Spleen (tissue), 11 donors: ENCODE measurements around the gene APBA3. TPM values are rescaled to one million over a fixed set of nuclear protein-coding genes. Genes with fewer than 3 reads are reported as not detected.

Experiments used
- DNase-seq: peaks from one replicate; pipeline ENCODE4 v3.0.0-alpha.2; 2020
- H3K27ac ChIP-seq, 8 donors: fragments of 200-600 bp; sonication (generic) in 7 of 8; 1 replicate in 4 of 8; 2 replicates in 4 of 8; pipeline versions ENCODE4 v1.5.0 to v1.8.0; 2016 to 2021; ENCODE audit warnings: inconsistent platforms in 4 of 8, mild to moderate bottlenecking in 4 of 8, moderate library complexity in 1 of 8
- H3K27me3 ChIP-seq, 7 donors: fragments of 200-600 bp; sonication (generic) in 6 of 7; replicated peaks in 1 of 7; 1 replicate in 4 of 7; 2 replicates in 3 of 7; pipeline versions ENCODE4 v1.5.0 to v1.8.0; 2016 to 2021; ENCODE audit warnings: inconsistent platforms in 3 of 7, mild to moderate bottlenecking in 1 of 7
- H3K36me3 ChIP-seq, 6 donors: fragments of 200-600 bp; sonication (generic) in 5 of 6; 1 replicate in 4 of 6; 2 replicates in 2 of 6; pipeline versions ENCODE4 v1.5.0 to v1.8.0; 2016 to 2021; ENCODE audit warnings: inconsistent platforms in 2 of 6
- H3K4me1 ChIP-seq, 6 donors: fragments of 200-600 bp; sonication (generic) in 5 of 6; 1 replicate in 3 of 6; 2 replicates in 3 of 6; pipeline versions ENCODE4 v1.5.0 to v1.8.0; 2016 to 2021; ENCODE audit warnings: inconsistent platforms in 3 of 6
- H3K4me3 ChIP-seq, 8 donors: fragments of 200-600 bp; sonication (generic) in 7 of 8; 1 replicate in 4 of 8; 2 replicates in 4 of 8; pipeline versions ENCODE4 v1.5.0 to v1.8.0; 2016 to 2021; ENCODE audit warnings: inconsistent platforms in 4 of 8, mild to moderate bottlenecking in 4 of 8, moderate library complexity in 2 of 8
- H3K9me3 ChIP-seq, 8 donors: fragments of 200-600 bp; sonication (generic) in 7 of 8; 1 replicate in 4 of 8; 2 replicates in 4 of 8; pipeline versions ENCODE4 v1.5.0 to v1.8.0; 2016 to 2021; ENCODE audit warnings: inconsistent platforms in 4 of 8
- POLR2A ChIP-seq, 3 donors: fragments of 450-650 bp; IDR thresholded peaks; one replicate each; pipeline ENCODE4 v1.5.1; 2017; ENCODE audit warnings: antibody characterized with exemption in 3 of 3, mild to moderate bottlenecking in 1 of 3
- POLR2AphosphoS5 ChIP-seq, 3 donors: sonication (generic); formaldehyde crosslinking; IDR thresholded peaks; one replicate each; pipeline ENCODE4 v1.5.1; 2017; ENCODE audit warnings: antibody characterized with exemption in 3 of 3
- WGBS, 5 donors: extraction: QIAGEN DNeasy Blood & Tissue Kit in 3 of 5; methylation state at CpG; one replicate each; pipeline versions ENCODE4 v1.1.5 to v1.1.7; 2013 to 2018; 5-methylcytosine and 5-hydroxymethylcytosine counted together
- intact Hi-C: fragments of 100-400 bp; cut with DNase I; formaldehyde crosslinking; loops from one replicate; pipeline ENCODE4 v1.15.0; 2023; ENCODE audit warnings: low total_unique reads
- polyA plus RNA-seq, 3 donors: library from polyadenylated mRNA; stranded (reverse); fragments of 200-250 nt; gene quantifications; one replicate each; pipeline ENCODE4 v1.2.1, GENCODE V29; 2013
- total RNA-seq, 7 donors: library from RNA; depleted of rRNA in 3 of 7; stranded (reverse); fragments of >200 nt in 3 of 7; fragmentation: NEBNext Ultra II Directional in 4 of 7; extraction: Animal tissue kit (Norgen Biotek cat#: 25700) in 4 of 7; gene quantifications; one replicate each; pipeline versions ENCODE4 v1.1.0 to v1.2.1, GENCODE V29; 2016 to 2021
- TF ChIP-seq, protein P1 (sequence below), 11 experiments: fragments of 200-600 bp in 7 of 11; fragments of 450-650 bp in 4 of 11; sonication (generic) in 4 of 11; IDR thresholded peaks in 8 of 11; conservative IDR thresholded peaks in 3 of 11; 1 replicate in 7 of 11; 2 replicates in 4 of 11; pipeline versions ENCODE4 v1.4.0 to v1.8.0; 2016 to 2021; ENCODE audit warnings: antibody characterized with exemption in 11 of 11, inconsistent platforms in 4 of 11, mild to moderate bottlenecking in 1 of 11
- donor health status: healthy with polysubstance abuse.
- donor health status: DM: no; HTN: no; CAD: no; lungs with moderate emphysema.
- donor health status: DM: no; HTN: no; CAD: no.
- donor health status: Bipolar disorder and iron deficiency.
- donor health status: healthy.
- donor health status: DM: no; HTN: no; CAD: no.
- donor health status: DM: yes; HTN: yes; CAD: no.

The APBA3 gene
- total and polyA plus RNA-seq, 10 donors: 17.1 to 37.1 (median 31.9) TPM

DNA sequence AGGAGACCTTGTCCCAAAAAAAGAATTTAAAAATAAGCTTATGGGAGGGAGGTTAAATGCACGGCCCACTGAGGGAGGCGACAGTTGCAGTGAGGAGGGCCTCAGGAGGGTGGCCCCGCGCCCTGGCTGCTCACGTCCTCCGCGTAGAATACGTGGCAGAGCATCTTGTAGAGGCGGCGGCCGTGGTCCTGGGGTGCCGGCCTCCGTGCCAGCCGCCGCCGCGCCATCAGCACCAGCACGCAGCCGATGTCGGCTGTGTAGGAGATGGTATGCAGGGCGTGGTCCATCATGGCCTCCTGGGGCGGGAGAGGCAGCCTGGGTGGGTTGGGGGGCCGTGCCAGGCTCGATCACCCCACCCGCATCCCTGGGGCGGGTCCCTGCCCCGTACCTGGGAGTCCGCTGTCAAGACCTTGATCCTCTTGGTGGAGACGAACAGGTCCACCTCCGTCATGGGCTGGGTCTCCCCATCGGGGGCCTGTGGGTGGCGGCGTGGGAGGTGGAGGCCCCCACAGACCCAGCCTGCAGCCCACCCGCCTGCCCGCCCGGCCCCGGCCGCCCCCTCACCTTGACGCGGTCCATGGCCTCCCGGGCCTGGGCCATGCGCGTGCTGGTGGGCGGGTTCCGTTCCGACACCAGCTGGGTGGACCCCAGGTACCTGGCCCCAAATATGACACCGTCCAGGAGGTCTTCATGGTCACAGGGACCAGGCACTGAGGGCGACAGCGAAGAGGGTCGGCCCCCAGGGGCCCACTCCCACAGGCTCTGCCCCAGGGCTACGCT lies 7.7 kb downstream of the APBA3 start:
- H3K27me3 ChIP-seq: no peaks in the 10 kb centered on the region
- H3K9me3 ChIP-seq: peaks cover 0 to 4% (median 0%) of the 10 kb centered on the region in 8 donors
- no peak overlapping the region for H3K4me3 ChIP-seq
- 90 to 96% (median 94%) methylated on average over 27 to 51 of the region's 51 CpGs for WGBS, 5 donors
- H3K36me3 ChIP-seq: peaks cover 3 to 94% (median 65%) of the 10 kb centered on the region in 6 donors
- DNase-seq: no peak
- H3K4me1 ChIP-seq: peaks cover 1 to 41% (median 9%) of the 10 kb centered on the region in 6 donors
- H3K27ac ChIP-seq: no peak overlapping the region
- TF ChIP-seq POLR2A (IDR thresholded peaks at IDR 0.05) (no peak), POLR2AphosphoS5 (IDR thresholded peaks at IDR 0.05) (no peak)
- TF ChIP-seq, protein P1, sequence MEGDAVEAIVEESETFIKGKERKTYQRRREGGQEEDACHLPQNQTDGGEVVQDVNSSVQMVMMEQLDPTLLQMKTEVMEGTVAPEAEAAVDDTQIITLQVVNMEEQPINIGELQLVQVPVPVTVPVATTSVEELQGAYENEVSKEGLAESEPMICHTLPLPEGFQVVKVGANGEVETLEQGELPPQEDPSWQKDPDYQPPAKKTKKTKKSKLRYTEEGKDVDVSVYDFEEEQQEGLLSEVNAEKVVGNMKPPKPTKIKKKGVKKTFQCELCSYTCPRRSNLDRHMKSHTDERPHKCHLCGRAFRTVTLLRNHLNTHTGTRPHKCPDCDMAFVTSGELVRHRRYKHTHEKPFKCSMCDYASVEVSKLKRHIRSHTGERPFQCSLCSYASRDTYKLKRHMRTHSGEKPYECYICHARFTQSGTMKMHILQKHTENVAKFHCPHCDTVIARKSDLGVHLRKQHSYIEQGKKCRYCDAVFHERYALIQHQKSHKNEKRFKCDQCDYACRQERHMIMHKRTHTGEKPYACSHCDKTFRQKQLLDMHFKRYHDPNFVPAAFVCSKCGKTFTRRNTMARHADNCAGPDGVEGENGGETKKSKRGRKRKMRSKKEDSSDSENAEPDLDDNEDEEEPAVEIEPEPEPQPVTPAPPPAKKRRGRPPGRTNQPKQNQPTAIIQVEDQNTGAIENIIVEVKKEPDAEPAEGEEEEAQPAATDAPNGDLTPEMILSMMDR (IDR thresholded peaks at IDR 0.05 in 8 of 11, conservative IDR thresholded peaks at IDR 0.05 in 3 of 11): no peak
- intact Hi-C loops: no loop called here

- WGBS, 5 donors: 87 to 100% (median 91%) methylated on average over 1 to 25 of the region's 25 CpGs
- Histone ChIP-seq H3K36me3 (peaks cover 3 to 81% (median 57%) of the 10 kb centered on the region in 6 donors), H3K4me3 (no peak overlapping the region), H3K27me3 (peaks cover 0 to 5% (median 0%) of the 10 kb centered on the region in 7 donors), H3K9me3 (peaks cover 0 to 4% (median 0%) of the 10 kb centered on the region in 8 donors), H3K27ac (no peak overlapping the region), H3K4me1 (peaks cover 0 to 28% (median 0%) of the 10 kb centered on the region in 6 donors)
- TF ChIP-seq POLR2A (IDR thresholded peaks at IDR 0.05): no peak
- TF ChIP-seq POLR2AphosphoS5 (IDR thresholded peaks at IDR 0.05): peak in 1 of 3 donors; percentile 30
- TF ChIP-seq, protein P1 (IDR thresholded peaks at IDR 0.05 in 8 of 11, conservative IDR thresholded peaks at IDR 0.05 in 3 of 11): no peak
- intact Hi-C loops: no loop called here
- DNase-seq: no peak
Observed at GRCh38 chr19:3752492-3752891, 9.0 kb downstream of the APBA3 start.

GRCh38 chr19:3751236-3751635 lies 10.3 kb downstream of the APBA3 start:
- 94 to 98% (median 96%) methylated on average over 11 to 30 of the region's 30 CpGs for WGBS, 5 donors
- Histone ChIP-seq H3K27ac (no peak overlapping the region), H3K4me1 (peaks cover 0 to 15% (median 0%) of the 10 kb centered on the region in 6 donors), H3K36me3 (peaks cover 3 to 68% (median 52%) of the 10 kb centered on the region in 6 donors), H3K9me3 (peaks cover 0 to 4% (median 0%) of the 10 kb centered on the region in 8 donors), H3K4me3 (no peak overlapping the region), H3K27me3 (peaks cover 0 to 8% (median 0%) of the 10 kb centered on the region in 7 donors)
- TF ChIP-seq, protein P1 (IDR thresholded peaks at IDR 0.05 in 8 of 11, conservative IDR thresholded peaks at IDR 0.05 in 3 of 11): no peak
- no peak for TF ChIP-seq POLR2A (IDR thresholded peaks at IDR 0.05)
- peak in 1 of 3 donors; percentile 31 for TF ChIP-seq POLR2AphosphoS5 (IDR thresholded peaks at IDR 0.05)
- DNase-seq: no peak
- intact Hi-C loops: no loop called here

GRCh38 chr19:3750211-3750610 lies 11.3 kb downstream of the APBA3 start:
- no peak for DNase-seq
- Histone ChIP-seq H3K4me1 (peaks cover 0 to 5% (median 0%) of the 10 kb centered on the region in 6 donors), H3K27me3 (peaks cover 0 to 8% (median 0%) of the 10 kb centered on the region in 7 donors), H3K27ac (no peak overlapping the region), H3K36me3 (peaks cover 3 to 62% (median 52%) of the 10 kb centered on the region in 6 donors), H3K4me3 (no peak overlapping the region), H3K9me3 (peaks cover 0 to 4% (median 0%) of the 10 kb centered on the region in 8 donors)
- WGBS, 5 donors: 94 to 100% (median 96%) methylated on average over 2 of the region's 2 CpGs
- TF ChIP-seq, protein P1 (IDR thresholded peaks at IDR 0.05 in 8 of 11, conservative IDR thresholded peaks at IDR 0.05 in 3 of 11): no peak
- no peak for TF ChIP-seq POLR2A (IDR thresholded peaks at IDR 0.05)
- no peak for TF ChIP-seq POLR2AphosphoS5 (IDR thresholded peaks at IDR 0.05)
- intact Hi-C loops: no loop called here
